Osteoblast (primary cell): ENCODE measurements around the gene AUP1. TPM values are rescaled to one million over a fixed set of nuclear protein-coding genes. Genes with fewer than 3 reads are reported as not detected.

Source experiments
- DNase-seq: peaks from one replicate; pipeline ENCODE4 v3.0.0; 2011; ENCODE audit warnings: low spot score, mixed read lengths; ENCODE audit not compliant: insufficient read length; ENCODE audit errors: missing footprints
- H2AFZ ChIP-seq: 2 replicates; pipeline ENCODE4 v1.6.0; 2011; ENCODE audit warnings: mild to moderate bottlenecking, low read length
- H3K27ac ChIP-seq: 2 replicates; pipeline ENCODE4 v1.5.1; 2011; ENCODE audit warnings: mild to moderate bottlenecking, low read depth, low read length, moderate library complexity
- H3K27me3 ChIP-seq: 2 replicates; pipeline ENCODE4 v1.6.0; 2012; ENCODE audit warnings: mild to moderate bottlenecking, control low read depth, inconsistent platforms, low read length, moderate library complexity; ENCODE audit not compliant: insufficient read depth
- H3K36me3 ChIP-seq: 2 replicates; pipeline ENCODE4 v1.5.1; 2011; ENCODE audit warnings: mild to moderate bottlenecking, low read length, control low read depth, moderate library complexity; ENCODE audit not compliant: insufficient read depth
- H3K4me1 ChIP-seq: 2 replicates; pipeline ENCODE4 v1.5.1; 2011; ENCODE audit warnings: mild to moderate bottlenecking, low read length, control low read depth, moderate library complexity; ENCODE audit not compliant: insufficient read depth
- H3K4me2 ChIP-seq: 2 replicates; pipeline ENCODE4 v1.6.0; 2011; ENCODE audit warnings: mild to moderate bottlenecking, low read length; ENCODE audit not compliant: insufficient read depth
- H3K4me3 ChIP-seq: fragments of 200-600 bp; sonication (generic); 3 replicates; pipeline ENCODE4 v1.5.1; 2012; ENCODE audit warnings: mild to moderate bottlenecking, low read length, inconsistent platforms; ENCODE audit not compliant: insufficient read depth
- H3K79me2 ChIP-seq: 2 replicates; pipeline ENCODE4 v1.6.0; 2012; ENCODE audit warnings: mild to moderate bottlenecking, low read length, control low read depth, inconsistent platforms; ENCODE audit not compliant: insufficient read depth
- H3K9me3 ChIP-seq: 2 replicates; pipeline ENCODE4 v1.5.1; 2011; ENCODE audit warnings: low read depth, low read length, control low read depth
- H4K20me1 ChIP-seq: 2 replicates; pipeline ENCODE4 v1.6.0; 2012; ENCODE audit warnings: mild to moderate bottlenecking, low read length, control low read depth; ENCODE audit not compliant: insufficient read depth
- total RNA-seq: library from RNA; depleted of rRNA; stranded (reverse); fragments of >200 nt; gene quantifications from 2 replicates; pipeline ENCODE4 v1.2.3, GENCODE V29; 2012
- TF ChIP-seq, protein P1 (sequence below): IDR thresholded peaks from 2 replicates; pipeline ENCODE4 v1.5.1; 2011; ENCODE audit warnings: mild to moderate bottlenecking, low read depth, low read length, moderate library complexity; ENCODE audit errors: extremely low read depth

Gene AUP1
- total RNA-seq, 1 donor, result 82.9 TPM

DNA sequence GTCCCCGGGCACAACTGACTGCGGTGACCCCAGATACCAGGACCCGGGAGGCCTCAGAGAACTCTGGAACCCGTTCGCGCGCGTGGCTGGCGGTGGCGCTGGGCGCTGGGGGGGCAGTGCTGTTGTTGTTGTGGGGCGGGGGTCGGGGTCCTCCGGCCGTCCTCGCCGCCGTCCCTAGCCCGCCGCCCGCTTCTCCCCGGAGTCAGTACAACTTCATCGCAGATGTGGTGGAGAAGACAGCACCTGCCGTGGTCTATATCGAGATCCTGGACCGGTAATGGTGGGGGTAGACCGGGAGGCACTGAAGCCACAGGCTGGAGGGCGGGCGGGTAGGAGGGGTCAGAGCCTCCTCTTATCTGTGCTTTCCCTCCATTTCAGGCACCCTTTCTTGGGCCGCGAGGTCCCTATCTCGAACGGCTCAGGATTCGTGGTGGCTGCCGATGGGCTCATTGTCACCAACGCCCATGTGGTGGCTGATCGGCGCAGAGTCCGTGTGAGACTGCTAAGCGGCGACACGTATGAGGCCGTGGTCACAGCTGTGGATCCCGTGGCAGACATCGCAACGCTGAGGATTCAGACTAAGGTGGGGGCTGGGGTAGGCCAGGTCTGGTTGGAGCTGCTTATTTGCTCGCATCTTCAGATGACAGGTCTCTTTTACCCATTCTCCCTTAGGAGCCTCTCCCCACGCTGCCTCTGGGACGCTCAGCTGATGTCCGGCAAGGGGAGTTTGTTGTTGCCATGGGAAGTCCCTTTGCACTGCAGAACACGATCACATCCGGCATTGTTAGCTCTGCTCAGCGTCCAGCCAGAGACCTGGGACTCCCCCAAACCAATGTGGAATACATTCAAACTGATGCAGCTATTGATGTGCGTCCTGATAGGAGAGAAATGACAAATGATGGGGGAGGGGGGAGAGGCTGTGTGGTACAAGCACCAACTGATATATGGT, 1.0 kb upstream of the AUP1 start:
- Histone ChIP-seq H3K79me2 (peaks cover 47% of the 10 kb centered on the region), H3K27ac (peak overlapping the region; percentile 70), H3K9me3 (no peaks in the 10 kb centered on the region), H2AFZ (peak overlapping the region; percentile 86), H3K36me3 (peaks cover 56% of the 10 kb centered on the region), H3K4me2 (peak overlapping the region; percentile 99), H3K27me3 (no peaks in the 10 kb centered on the region), H3K4me1 (peaks cover 29% of the 10 kb centered on the region), H3K4me3 (peak overlapping the region; percentile 93), H4K20me1 (peaks cover 16% of the 10 kb centered on the region)
- peak; percentile 96 for DNase-seq
- TF ChIP-seq, protein P1, sequence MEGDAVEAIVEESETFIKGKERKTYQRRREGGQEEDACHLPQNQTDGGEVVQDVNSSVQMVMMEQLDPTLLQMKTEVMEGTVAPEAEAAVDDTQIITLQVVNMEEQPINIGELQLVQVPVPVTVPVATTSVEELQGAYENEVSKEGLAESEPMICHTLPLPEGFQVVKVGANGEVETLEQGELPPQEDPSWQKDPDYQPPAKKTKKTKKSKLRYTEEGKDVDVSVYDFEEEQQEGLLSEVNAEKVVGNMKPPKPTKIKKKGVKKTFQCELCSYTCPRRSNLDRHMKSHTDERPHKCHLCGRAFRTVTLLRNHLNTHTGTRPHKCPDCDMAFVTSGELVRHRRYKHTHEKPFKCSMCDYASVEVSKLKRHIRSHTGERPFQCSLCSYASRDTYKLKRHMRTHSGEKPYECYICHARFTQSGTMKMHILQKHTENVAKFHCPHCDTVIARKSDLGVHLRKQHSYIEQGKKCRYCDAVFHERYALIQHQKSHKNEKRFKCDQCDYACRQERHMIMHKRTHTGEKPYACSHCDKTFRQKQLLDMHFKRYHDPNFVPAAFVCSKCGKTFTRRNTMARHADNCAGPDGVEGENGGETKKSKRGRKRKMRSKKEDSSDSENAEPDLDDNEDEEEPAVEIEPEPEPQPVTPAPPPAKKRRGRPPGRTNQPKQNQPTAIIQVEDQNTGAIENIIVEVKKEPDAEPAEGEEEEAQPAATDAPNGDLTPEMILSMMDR, result no peak

- Histone ChIP-seq H3K27ac (peak overlapping the region; percentile 93), H3K36me3 (peaks cover 42% of the 10 kb centered on the region), H3K9me3 (no peaks in the 10 kb centered on the region), H4K20me1 (peaks cover 16% of the 10 kb centered on the region), H3K4me2 (peak overlapping the region; percentile 99), H3K4me1 (peaks cover 29% of the 10 kb centered on the region), H3K79me2 (peaks cover 47% of the 10 kb centered on the region), H2AFZ (peak overlapping the region; percentile 80), H3K4me3 (peak overlapping the region; percentile 93), H3K27me3 (no peaks in the 10 kb centered on the region)
- DNase-seq, result peak; percentile 66
- TF ChIP-seq, protein P1, result no peak
Observed at GRCh38 chr2:74528600-74529356, 728 bp downstream of the AUP1 start.

- Histone ChIP-seq H3K27me3 (no peaks in the 10 kb centered on the region), H3K79me2 (peaks cover 47% of the 10 kb centered on the region), H3K4me3 (no peak overlapping the region), H3K9me3 (no peaks in the 10 kb centered on the region), H4K20me1 (peaks cover 16% of the 10 kb centered on the region), H3K4me2 (no peak overlapping the region), H2AFZ (no peak overlapping the region), H3K4me1 (peaks cover 29% of the 10 kb centered on the region), H3K27ac (no peak overlapping the region), H3K36me3 (peaks cover 31% of the 10 kb centered on the region)
- TF ChIP-seq, protein P1, result no peak
- no peak for DNase-seq
Observed at GRCh38 chr2:74527741-74528140, 1.8 kb downstream of the AUP1 start.
